Measurements from ENCODE around the gene C15orf40. TPM values are rescaled to one million over a fixed set of nuclear protein-coding genes. Genes with fewer than 3 reads are reported as not detected.
A peak's percentile ranks its signal among the peaks of the same experiment; 100 is the strongest.

C15orf40 gene
- total and polyA plus RNA-seq, 9 of the 15 experiments (the other 6 are each of a cell fraction or from before 2014, with no cell fraction given), result 15.9 to 52.0 (median 27.0) TPM

DNA sequence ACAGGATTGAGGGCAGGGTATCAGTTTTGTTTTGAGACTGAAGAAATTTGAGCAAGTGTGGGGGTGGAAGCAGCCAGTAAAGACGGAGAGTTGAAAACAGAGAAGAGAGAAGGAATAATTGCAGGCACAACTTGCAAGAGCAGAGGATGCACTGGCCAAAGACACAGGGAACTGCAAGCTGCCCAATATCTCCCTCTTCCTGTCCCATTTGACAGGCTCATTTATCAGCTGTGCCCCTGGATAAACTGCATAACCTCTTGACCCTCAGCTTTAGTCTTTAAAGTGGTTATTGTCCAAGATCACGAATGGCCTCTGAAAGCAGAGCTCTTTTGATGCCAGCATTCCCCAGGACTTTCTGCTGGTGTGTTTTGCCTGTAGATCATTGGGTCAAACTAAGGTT, 30.5 kb downstream of the C15orf40 start:
- POLR2A ChIA-PET, result no interaction called here
- no peaks in the 10 kb centered on the region for H4K20me1 ChIP-seq (replicated peaks; ENCODE audit: control insufficient read depth, insufficient read depth, low read length)
- peaks cover 5% of the 10 kb centered on the region; the same call in 1 of the 2 replicates for H3K9me3 ChIP-seq (replicated peaks; ENCODE audit: control insufficient read depth, insufficient read depth, low read depth, low read length)
- ATAC-seq, result no peak
- BruUV-seq (replicated peaks), result no TSS peak
- H3K4me1 ChIP-seq (replicated peaks in 1 of 2; ENCODE audit: control insufficient read depth in 2 of 2, insufficient read depth in 2 of 2, low read length in 2 of 2), result peaks cover 0 to 5% of the 10 kb centered on the region in 2 experiments; a peak in 3 of 5 replicates
- intact Hi-C loops (cut with micrococcal nuclease) (no loop called here), in situ Hi-C loops (cut with MboI) (loop anchor here (10.0 kb wide), 1 partner anchor 126 kb away; no protein-coding TSS in a partner anchor)
- H3K79me2 ChIP-seq (ENCODE audit: control insufficient read depth, insufficient read depth, low read length), result no peaks in the 10 kb centered on the region
- no peaks in the 10 kb centered on the region for H3K9me1 ChIP-seq (ENCODE audit: control insufficient read depth, insufficient read depth, low read length)
- CTCF ChIA-PET (ENCODE audit: low intra/inter-chr PET ratio), result no interaction called here
- no peak for DNase-seq (ENCODE audit: extremely low read depth in 1 of 4, low spot score in 3 of 4)
- H3K4me3 ChIP-seq, result no peak overlapping the region
- no peaks in the 10 kb centered on the region for H3K27me3 ChIP-seq (ENCODE audit: control insufficient read depth in 2 of 2, insufficient read depth in 2 of 2, low read length in 2 of 2)
- no peak overlapping the region for H3K9ac ChIP-seq (ENCODE audit: insufficient read depth in 1 of 2, low read depth in 2 of 2, low read length in 2 of 2)
- no peak overlapping the region for H3K27ac ChIP-seq (ENCODE audit: extremely low read depth, low read depth, low read length)
- FAIRE-seq, result no peak
- no peak overlapping the region for H3K4me2 ChIP-seq (ENCODE audit: insufficient read depth, low read length)
- H3K36me3 ChIP-seq (ENCODE audit: control insufficient read depth, insufficient read depth, low read length), result no peaks in the 10 kb centered on the region; the same call in 2 of the 3 replicates
- 0% methylated on average over 2 of the region's 2 CpGs for WGBS (ENCODE audit: insufficient coverage, low coverage, missing lambda C conversion rate)
- no peak overlapping the region for H2AFZ ChIP-seq (ENCODE audit: low read depth, low read length)
- TF ChIP-seq, protein P1, sequence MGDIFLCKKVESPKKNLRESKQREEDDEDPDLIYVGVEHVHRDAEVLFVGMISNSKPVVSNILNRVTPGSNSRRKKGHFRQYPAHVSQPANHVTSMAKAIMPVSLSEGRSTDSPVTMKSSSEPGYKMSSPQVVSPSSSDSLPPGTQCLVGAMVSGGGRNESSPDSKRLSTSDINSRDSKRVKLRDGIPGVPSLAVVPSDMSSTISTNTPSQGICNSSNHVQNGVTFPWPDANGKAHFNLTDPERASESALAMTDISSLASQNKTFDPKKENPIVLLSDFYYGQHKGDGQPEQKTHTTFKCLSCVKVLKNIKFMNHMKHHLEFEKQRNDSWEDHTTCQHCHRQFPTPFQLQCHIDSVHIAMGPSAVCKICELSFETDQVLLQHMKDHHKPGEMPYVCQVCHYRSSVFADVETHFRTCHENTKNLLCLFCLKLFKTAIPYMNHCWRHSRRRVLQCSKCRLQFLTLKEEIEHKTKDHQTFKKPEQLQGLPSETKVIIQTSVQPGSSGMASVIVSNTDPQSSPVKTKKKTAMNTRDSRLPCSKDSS (IDR thresholded peaks at IDR 0.05; ENCODE audit: low read depth, partially characterized antibody), result no peak
- peak; percentile 72 for TF ChIP-seq MEIS2 (IDR thresholded peaks at IDR 0.05; ENCODE audit: partially characterized antibody)
- TF ChIP-seq, protein P2, sequence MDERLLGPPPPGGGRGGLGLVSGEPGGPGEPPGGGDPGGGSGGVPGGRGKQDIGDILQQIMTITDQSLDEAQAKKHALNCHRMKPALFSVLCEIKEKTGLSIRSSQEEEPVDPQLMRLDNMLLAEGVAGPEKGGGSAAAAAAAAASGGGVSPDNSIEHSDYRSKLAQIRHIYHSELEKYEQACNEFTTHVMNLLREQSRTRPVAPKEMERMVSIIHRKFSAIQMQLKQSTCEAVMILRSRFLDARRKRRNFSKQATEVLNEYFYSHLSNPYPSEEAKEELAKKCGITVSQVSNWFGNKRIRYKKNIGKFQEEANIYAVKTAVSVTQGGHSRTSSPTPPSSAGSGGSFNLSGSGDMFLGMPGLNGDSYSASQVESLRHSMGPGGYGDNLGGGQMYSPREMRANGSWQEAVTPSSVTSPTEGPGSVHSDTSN (CRISPR knock-in tag; IDR thresholded peaks at IDR 0.05; ENCODE audit: low read depth), result no peak
- TF ChIP-seq, protein P2 (tag; conservative IDR thresholded peaks at IDR 0.05; ENCODE audit: low read depth), result peak; percentile 77

Data from K562 (cell line).